ENCODE data around the gene PTCHD1.

The PTCHD1 gene

DNA sequence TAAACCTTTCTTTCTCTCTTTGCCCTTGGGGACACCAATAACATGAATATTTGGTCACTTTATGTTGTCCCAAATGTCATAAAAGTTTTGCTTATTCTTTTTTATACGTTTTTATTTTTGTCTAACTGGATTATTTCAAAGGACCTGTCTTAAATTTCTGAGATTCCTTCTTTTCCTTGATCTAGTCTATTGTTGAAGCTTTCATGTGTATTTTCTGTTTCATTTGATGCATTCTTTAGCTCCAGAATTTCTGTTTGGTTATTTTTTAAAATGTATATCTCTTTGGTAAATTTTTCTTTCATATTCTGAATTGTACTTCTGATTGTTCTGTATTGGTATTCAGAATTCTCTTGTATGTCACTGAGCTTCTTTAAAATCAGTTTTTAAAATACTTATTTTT, 88.3 kb downstream of the PTCHD1 start:
- no peak for DNase-seq

DNA sequence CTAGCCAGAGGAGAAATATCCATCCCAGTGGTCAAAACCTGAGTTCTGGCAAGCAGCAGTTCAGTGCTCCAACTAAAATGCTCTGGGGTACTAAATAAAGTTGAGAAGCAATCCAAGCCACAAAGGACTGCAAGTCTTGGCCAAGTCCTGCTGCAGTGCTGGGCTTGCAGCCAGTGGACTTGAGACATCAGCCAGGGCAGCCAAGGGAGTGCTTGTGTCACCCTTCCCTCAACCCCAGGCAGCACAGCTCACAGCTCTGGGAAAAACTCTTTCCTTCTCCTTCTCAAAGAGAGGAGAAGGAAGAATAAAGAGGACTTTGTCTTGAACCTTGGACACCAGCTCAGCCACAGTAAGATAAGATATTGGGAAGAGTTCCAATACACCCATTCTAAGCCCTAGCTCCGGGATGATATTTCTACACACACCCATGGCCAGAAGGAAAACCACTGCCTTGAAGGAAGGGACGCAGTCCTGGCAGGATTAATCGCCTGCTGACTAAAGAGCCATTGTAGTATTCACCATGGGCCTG, 99.8 kb downstream of the PTCHD1 start:
- DNase-seq: no peak

DNA sequence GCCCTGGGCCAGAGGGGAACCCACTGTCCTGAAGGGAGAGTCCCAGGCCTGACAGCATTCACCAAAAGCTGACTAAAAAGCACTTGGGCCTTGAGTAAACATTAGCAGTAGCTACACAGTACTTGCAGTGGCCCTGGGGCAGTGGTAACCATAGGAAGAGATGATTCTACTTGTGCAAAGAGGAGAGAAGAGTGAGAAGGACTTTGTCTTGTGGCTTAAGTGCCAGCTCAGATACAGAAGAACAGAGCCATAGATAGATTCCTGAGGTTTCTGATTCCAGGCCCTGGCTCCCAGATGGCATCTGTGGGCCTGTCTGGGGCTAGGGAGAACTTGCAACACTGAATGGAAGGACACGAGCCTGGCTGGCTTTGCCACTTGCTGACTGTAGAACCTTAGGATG, 100.5 kb downstream of the PTCHD1 start:
- no peak for DNase-seq

DNA sequence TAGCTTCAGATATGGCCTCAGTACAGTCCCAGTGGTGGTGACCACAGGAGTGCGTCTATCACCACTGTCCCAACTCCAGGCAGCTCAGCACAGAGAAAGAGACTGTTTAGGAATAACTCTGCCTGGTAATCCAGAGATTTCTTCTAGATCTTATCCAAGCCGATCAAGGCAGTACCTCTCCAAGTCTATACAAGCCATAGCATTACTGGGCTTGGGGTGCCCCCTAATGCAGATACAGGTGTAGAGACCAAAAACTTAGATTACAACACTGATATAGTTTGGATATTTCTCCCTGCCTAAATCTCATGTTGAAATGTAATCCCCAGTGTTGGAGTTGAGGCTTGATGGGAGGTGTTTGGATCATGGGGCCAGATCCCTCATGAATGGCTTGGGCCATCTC, 100.9 kb downstream of the PTCHD1 start:
- DNase-seq: no peak

DNA sequence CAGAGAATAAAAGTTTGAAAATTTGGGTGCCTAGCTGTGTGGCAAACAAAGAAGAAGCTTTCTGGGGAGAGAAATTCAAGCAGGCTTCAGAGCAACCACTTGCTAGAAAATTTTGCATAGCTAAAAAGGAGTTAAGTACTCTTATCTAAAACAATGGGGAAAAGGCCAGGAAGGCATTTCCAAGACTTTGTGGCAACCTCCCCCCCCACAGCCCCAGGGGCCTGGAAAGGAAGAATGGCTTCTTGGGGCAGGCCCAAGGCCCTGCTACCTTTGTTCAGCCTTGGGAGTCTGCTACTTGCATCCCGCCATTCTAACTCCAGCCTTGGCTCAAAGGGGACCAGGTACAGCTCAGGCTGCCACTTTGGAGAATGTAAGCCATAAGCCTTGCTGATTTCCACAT, 102.2 kb downstream of the PTCHD1 start:
- no peak for DNase-seq

DNA sequence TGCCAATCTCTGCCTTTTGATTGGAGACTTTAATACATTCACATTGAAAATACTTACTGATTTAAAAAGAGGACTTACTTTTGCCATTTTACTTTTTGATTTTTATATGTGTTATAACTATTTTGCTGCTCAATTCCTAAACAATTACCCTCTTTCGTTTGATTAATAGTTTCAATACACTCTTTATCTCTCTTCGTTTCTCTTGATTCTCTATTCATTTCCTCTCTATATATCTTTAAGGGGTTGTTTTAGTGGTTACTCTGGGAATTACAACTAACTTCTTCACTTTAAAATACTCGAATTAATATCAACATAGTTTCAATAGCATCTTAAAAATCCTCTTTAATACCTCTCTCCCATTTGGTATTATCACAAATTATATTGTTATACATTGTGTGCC, 116.6 kb downstream of the PTCHD1 start:
- DNase-seq: no peak

Measured in hematopoietic multipotent progenitor cell treated with erythropoietin and hydrocortisone succinate and interleukin-3 and kit ligand, for 6 days (in vitro differentiated cells).